Upper lobe of left lung (tissue), 6 donors: Measurements from ENCODE around the gene NSD1. TPM values are rescaled to one million over a fixed set of nuclear protein-coding genes. Genes with fewer than 3 reads are reported as not detected.

ENCODE experiments used
- ATAC-seq, 2 donors: fragments of 200-7000 bp; cut with Tn5 transposase; one replicate each; pipeline ENCODE4 v1.9.1; 2022; ENCODE audit warnings: mild to moderate bottlenecking in 2 of 2, moderate library complexity in 2 of 2; ENCODE audit not compliant: low FRiP score in 2 of 2
- DNase-seq, 2 donors: peaks; one replicate each; pipeline ENCODE4 v3.0.0-alpha.2; 2019 to 2020
- H3K27ac ChIP-seq, 4 donors: fragments of 200-600 bp; sonication (generic); one replicate each; pipeline ENCODE4 v1.5.1; 2016 to 2019
- H3K27me3 ChIP-seq, 4 donors: fragments of 200-600 bp; sonication (generic); one replicate each; pipeline ENCODE4 v1.5.1; 2017 to 2019
- H3K36me3 ChIP-seq, 4 donors: fragments of 200-600 bp; sonication (generic); one replicate each; pipeline ENCODE4 v1.5.1; 2016 to 2019
- H3K4me1 ChIP-seq, 4 donors: fragments of 200-600 bp; sonication (generic); one replicate each; pipeline ENCODE4 v1.5.1; 2018 to 2019
- H3K4me3 ChIP-seq, 4 donors: fragments of 200-600 bp; sonication (generic); one replicate each; pipeline ENCODE4 v1.5.1; 2017 to 2019; ENCODE audit warnings: mild to moderate bottlenecking in 2 of 4, moderate library complexity in 1 of 4
- H3K9me3 ChIP-seq, 4 donors: fragments of 200-600 bp; sonication (generic); one replicate each; pipeline ENCODE4 v1.5.1; 2018 to 2019
- EP300 ChIP-seq, 4 donors: sonication (generic); formaldehyde crosslinking; IDR thresholded peaks; one replicate each; pipeline ENCODE4 v1.5.1; 2017; ENCODE audit warnings: antibody characterized with exemption in 4 of 4, control low read depth in 2 of 4
- POLR2A ChIP-seq, 4 donors: fragments of 450-650 bp; IDR thresholded peaks; one replicate each; pipeline ENCODE4 v1.5.1; 2016 to 2017; ENCODE audit warnings: antibody characterized with exemption in 4 of 4, mild to moderate bottlenecking in 2 of 4
- POLR2AphosphoS5 ChIP-seq, 2 donors: sonication (generic); formaldehyde crosslinking; IDR thresholded peaks; one replicate each; pipeline ENCODE4 v1.5.1; 2017; ENCODE audit warnings: antibody characterized with exemption in 2 of 2
- WGBS, 2 donors: methylation state at CpG; one replicate each; pipeline ENCODE4 v1.1.5; 2017 to 2018; 5-methylcytosine and 5-hydroxymethylcytosine counted together
- total RNA-seq, 6 donors: library from RNA; depleted of rRNA in 4 of 6; stranded (reverse); fragments of >200 nt in 4 of 6; gene quantifications; one replicate each; pipeline versions ENCODE4 v1.1.0 to v1.2.1, GENCODE V29; 2016 to 2021
- TF ChIP-seq, protein P1 (sequence below), 6 experiments: fragments of 450-650 bp in 4 of 6; fragments of 200-600 bp in 2 of 6; sonication (generic) in 2 of 6; IDR thresholded peaks; one replicate each; pipeline ENCODE4 v1.5.1; 2016 to 2019; ENCODE audit warnings: antibody characterized with exemption in 6 of 6
- donor health status: DM: no; HTN: no; CAD: no; lungs with moderate emphysema.
- donor health status: DM: no; HTN: yes; CAD: no; lungs with severe emphysema.

NSD1 gene
- total RNA-seq, 6 donors from 2014 or later = 33.0 to 69.1 (median 55.7) TPM

DNA sequence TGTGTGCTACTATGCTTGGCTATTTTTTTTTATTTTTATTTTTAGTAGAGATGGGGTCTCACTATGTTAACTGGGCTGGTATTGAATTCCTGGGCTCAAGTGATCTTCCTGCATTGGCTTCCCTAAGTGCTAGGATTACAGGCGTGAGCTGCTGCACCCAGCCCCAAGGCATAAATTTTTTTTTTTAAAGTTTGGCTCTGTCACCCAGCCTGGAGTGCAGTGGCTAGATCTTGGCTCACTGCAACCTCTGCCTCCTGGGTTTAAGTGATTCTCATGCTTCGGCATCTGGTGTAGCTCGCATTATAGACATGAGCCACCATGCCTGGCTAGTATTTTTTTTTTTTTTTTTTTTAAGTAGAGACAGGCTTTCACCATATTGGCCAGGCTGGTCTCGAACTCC lies 99.6 kb downstream of the NSD1 start:
- ATAC-seq (peak in 1 of 2 donors; percentile 31), DNase-seq (no peak)
- H3K27ac ChIP-seq = no peak overlapping the region
- no peak overlapping the region for H3K4me3 ChIP-seq
- H3K4me1 ChIP-seq = peaks cover 0 to 6% (median 3%) of the 10 kb centered on the region in 4 donors
- H3K27me3 ChIP-seq = no peaks in the 10 kb centered on the region
- TF ChIP-seq EP300 (IDR thresholded peaks at IDR 0.05) (no peak), POLR2AphosphoS5 (IDR thresholded peaks at IDR 0.05) (no peak), POLR2A (IDR thresholded peaks at IDR 0.05) (no peak)
- TF ChIP-seq, protein P1, sequence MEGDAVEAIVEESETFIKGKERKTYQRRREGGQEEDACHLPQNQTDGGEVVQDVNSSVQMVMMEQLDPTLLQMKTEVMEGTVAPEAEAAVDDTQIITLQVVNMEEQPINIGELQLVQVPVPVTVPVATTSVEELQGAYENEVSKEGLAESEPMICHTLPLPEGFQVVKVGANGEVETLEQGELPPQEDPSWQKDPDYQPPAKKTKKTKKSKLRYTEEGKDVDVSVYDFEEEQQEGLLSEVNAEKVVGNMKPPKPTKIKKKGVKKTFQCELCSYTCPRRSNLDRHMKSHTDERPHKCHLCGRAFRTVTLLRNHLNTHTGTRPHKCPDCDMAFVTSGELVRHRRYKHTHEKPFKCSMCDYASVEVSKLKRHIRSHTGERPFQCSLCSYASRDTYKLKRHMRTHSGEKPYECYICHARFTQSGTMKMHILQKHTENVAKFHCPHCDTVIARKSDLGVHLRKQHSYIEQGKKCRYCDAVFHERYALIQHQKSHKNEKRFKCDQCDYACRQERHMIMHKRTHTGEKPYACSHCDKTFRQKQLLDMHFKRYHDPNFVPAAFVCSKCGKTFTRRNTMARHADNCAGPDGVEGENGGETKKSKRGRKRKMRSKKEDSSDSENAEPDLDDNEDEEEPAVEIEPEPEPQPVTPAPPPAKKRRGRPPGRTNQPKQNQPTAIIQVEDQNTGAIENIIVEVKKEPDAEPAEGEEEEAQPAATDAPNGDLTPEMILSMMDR (IDR thresholded peaks at IDR 0.05) = no peak
- H3K36me3 ChIP-seq = peaks cover 0 to 39% (median 18%) of the 10 kb centered on the region in 4 donors
- H3K9me3 ChIP-seq = no peaks in the 10 kb centered on the region
- 74 to 82% methylated on average over 4 of the region's 4 CpGs for WGBS, 2 donors

DNA sequence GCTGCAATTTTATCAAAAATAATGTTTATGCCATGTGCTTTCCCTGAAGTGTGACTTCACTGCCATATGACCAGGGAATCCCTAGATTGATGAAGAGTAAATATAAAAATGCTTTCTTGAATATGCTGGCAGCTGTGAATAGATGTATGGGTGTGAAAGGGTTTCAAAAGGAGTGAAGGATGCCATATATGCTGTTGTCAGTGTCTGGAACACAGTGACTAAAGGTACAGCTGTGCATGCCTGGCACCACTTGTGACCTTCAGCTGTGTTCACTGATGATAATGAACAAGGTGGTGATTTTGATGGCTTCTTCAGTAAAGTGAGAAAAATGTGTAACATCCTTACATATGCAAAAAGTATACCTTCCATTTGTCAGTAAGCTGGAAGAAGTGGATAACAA lies 100.2 kb downstream of the NSD1 start:
- Histone ChIP-seq H3K36me3 (peaks cover 0 to 45% (median 24%) of the 10 kb centered on the region in 4 donors), H3K9me3 (no peaks in the 10 kb centered on the region), H3K4me1 (peaks cover 0 to 6% (median 3%) of the 10 kb centered on the region in 4 donors), H3K27ac (no peak overlapping the region), H3K4me3 (no peak overlapping the region), H3K27me3 (no peaks in the 10 kb centered on the region)
- no peak for TF ChIP-seq POLR2AphosphoS5 (IDR thresholded peaks at IDR 0.05)
- TF ChIP-seq EP300 (IDR thresholded peaks at IDR 0.05) = no peak
- TF ChIP-seq POLR2A (IDR thresholded peaks at IDR 0.05) = no peak
- TF ChIP-seq, protein P1 (IDR thresholded peaks at IDR 0.05) = no peak
- DNase-seq = no peak
- ATAC-seq = no peak

DNA sequence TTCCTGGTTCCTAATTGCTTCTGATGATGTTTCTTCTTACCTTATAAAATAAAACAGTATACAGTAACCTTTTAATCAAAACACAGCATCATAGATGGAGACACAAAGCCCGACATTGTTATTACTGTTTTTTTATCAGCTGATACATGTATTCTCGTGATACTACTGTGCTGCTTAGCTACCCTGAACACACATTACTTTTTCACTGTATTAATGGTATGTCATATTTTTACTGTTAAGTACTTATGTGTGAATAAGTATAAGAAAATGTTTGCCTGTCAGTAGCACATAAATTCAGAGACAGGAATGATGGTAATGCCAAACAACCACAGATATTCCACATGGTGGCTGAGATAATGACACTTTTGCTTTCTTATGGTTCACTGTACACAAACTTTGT lies 101.3 kb downstream of the NSD1 start:
- no peaks in the 10 kb centered on the region for H3K27me3 ChIP-seq
- ATAC-seq = no peak
- 66 to 83% methylated on average over 2 of the region's 2 CpGs for WGBS, 2 donors
- H3K9me3 ChIP-seq = no peaks in the 10 kb centered on the region
- H3K27ac ChIP-seq = no peak overlapping the region
- H3K36me3 ChIP-seq = peaks cover 0 to 54% (median 28%) of the 10 kb centered on the region in 4 donors
- TF ChIP-seq POLR2AphosphoS5 (IDR thresholded peaks at IDR 0.05) (no peak), POLR2A (IDR thresholded peaks at IDR 0.05) (no peak), EP300 (IDR thresholded peaks at IDR 0.05) (no peak)
- TF ChIP-seq, protein P1 (IDR thresholded peaks at IDR 0.05) = no peak
- H3K4me3 ChIP-seq = no peak overlapping the region
- DNase-seq = no peak
- H3K4me1 ChIP-seq = peaks cover 0 to 6% (median 3%) of the 10 kb centered on the region in 4 donors

DNA sequence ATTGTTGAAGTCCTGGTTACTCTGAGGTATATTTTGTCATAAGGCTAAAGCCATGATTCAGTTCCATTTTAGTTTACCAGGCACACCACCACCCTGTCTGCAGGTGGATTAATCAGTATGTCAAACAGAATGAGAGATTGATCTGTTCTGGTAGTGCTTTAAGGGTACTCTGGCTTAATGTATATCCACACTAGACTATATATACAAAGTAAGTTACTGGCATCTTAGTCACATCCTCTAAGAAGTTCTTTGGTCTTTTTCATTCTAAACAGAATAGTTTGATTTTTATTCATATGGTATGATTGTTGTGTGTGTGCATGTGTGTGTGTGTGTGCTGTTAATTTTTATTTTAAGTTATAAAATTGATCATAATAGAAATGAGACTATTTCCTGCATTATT lies 108.2 kb downstream of the NSD1 start:
- peaks cover 11 to 94% (median 40%) of the 10 kb centered on the region in 4 donors for H3K36me3 ChIP-seq
- H3K27me3 ChIP-seq = no peaks in the 10 kb centered on the region
- DNase-seq (no peak), ATAC-seq (no peak)
- TF ChIP-seq POLR2AphosphoS5 (IDR thresholded peaks at IDR 0.05) = no peak
- TF ChIP-seq, protein P1 (IDR thresholded peaks at IDR 0.05) = no peak
- no peak for TF ChIP-seq EP300 (IDR thresholded peaks at IDR 0.05)
- TF ChIP-seq POLR2A (IDR thresholded peaks at IDR 0.05) = no peak
- H3K9me3 ChIP-seq = no peaks in the 10 kb centered on the region
- no peaks in the 10 kb centered on the region for H3K4me1 ChIP-seq
- H3K4me3 ChIP-seq = no peak overlapping the region
- H3K27ac ChIP-seq = no peak overlapping the region

DNA sequence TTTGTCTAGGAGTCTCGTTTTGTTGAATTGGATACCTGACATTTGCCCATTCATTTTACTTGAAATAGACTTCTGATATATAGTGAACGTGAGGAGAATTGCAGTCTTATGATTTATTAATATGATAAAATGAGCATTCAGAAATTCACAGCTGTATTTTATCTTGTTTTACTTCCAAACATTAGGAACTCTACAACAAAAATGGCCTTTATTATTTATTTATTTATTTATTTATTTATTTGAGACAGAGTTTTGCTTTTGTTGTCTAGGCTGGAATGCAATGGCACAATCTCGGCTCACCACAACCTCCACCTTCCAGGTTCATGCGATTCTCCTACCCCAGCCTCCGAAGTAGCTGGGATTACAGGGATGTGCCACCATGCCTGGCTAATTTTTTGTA lies 108.7 kb downstream of the NSD1 start:
- TF ChIP-seq POLR2A (IDR thresholded peaks at IDR 0.05) (no peak), POLR2AphosphoS5 (IDR thresholded peaks at IDR 0.05) (no peak)
- TF ChIP-seq, protein P1 (IDR thresholded peaks at IDR 0.05) = no peak
- Histone ChIP-seq H3K9me3 (no peaks in the 10 kb centered on the region), H3K36me3 (peaks cover 13 to 95% (median 43%) of the 10 kb centered on the region in 4 donors), H3K4me1 (no peaks in the 10 kb centered on the region), H3K27ac (no peak overlapping the region), H3K27me3 (no peaks in the 10 kb centered on the region), H3K4me3 (no peak overlapping the region)
- DNase-seq (no peak), ATAC-seq (no peak)
- WGBS, 2 donors = 93% methylated on average over 5 of the region's 5 CpGs
